Left ventricle myocardium inferior (tissue), 1 donor: ENCODE results near the gene RAB24. TPM values are rescaled to one million over a fixed set of nuclear protein-coding genes. Genes with fewer than 3 reads are reported as not detected.

Source experiments
- DNase-seq: peaks from one replicate; pipeline ENCODE4 v3.0.0-alpha.2; 2020
- H3K27ac ChIP-seq: fragments of 200-600 bp; replicated peaks from 2 replicates; pipeline ENCODE4 v1.8.0; 2021
- H3K27me3 ChIP-seq: fragments of 200-600 bp; 2 replicates; pipeline ENCODE4 v1.8.0; 2021; ENCODE audit warnings: low read depth
- H3K36me3 ChIP-seq: fragments of 200-600 bp; 2 replicates; pipeline ENCODE4 v1.8.0; 2021
- H3K4me1 ChIP-seq: fragments of 200-600 bp; 2 replicates; pipeline ENCODE4 v1.8.0; 2021
- H3K4me3 ChIP-seq: fragments of 200-600 bp; 2 replicates; pipeline ENCODE4 v1.8.0; 2021; ENCODE audit warnings: mild to moderate bottlenecking, moderate library complexity
- H3K9me3 ChIP-seq: fragments of 200-600 bp; replicated peaks from 2 replicates; pipeline ENCODE4 v1.8.0; 2021
- CTCF ChIP-seq: fragments of 200-600 bp; IDR thresholded peaks from 2 replicates; pipeline ENCODE4 v1.8.0; 2021; ENCODE audit warnings: antibody characterized with exemption, mild to moderate bottlenecking, borderline replicate concordance
- intact Hi-C: fragments of 100-400 bp; cut with micrococcal nuclease; formaldehyde crosslinking; loops from one replicate; pipeline ENCODE4 v1.11.0; 2022
- total RNA-seq: library from RNA; stranded (reverse); fragmentation: NEBNext Ultra II Directional; extraction: Animal tissue kit (Norgen Biotek cat#: 25700); gene quantifications from one replicate; pipeline ENCODE4 v1.2.1, GENCODE V29; 2021
- donor health status: DM: no; HTN: yes; CAD: no; lungs with severe emphysema.

The RAB24 gene
- total RNA-seq, 1 donor from 2014 or later: 25.3 TPM

- intact Hi-C loops: no loop called here
- no peak for TF ChIP-seq CTCF
- H3K9me3 ChIP-seq: no peaks in the 10 kb centered on the region
- peak overlapping the region; percentile 72 for H3K27ac ChIP-seq
- peaks cover 15% of the 10 kb centered on the region for H3K4me1 ChIP-seq
- no peak overlapping the region for H3K4me3 ChIP-seq
- peaks cover 39% of the 10 kb centered on the region for H3K36me3 ChIP-seq
- DNase-seq: peak; percentile 50
- no peaks in the 10 kb centered on the region for H3K27me3 ChIP-seq
Observed at GRCh38 chr5:177327539-177328522, 24.3 kb upstream of the RAB24 start.

GRCh38 chr5:177325868-177326381, 22.4 kb upstream of the RAB24 start:
- Histone ChIP-seq H3K27me3 (no peaks in the 10 kb centered on the region), H3K27ac (no peak overlapping the region), H3K9me3 (no peaks in the 10 kb centered on the region), H3K4me1 (peaks cover 15% of the 10 kb centered on the region), H3K36me3 (peaks cover 22% of the 10 kb centered on the region), H3K4me3 (no peak overlapping the region)
- no peak for DNase-seq
- TF ChIP-seq CTCF: no peak
- intact Hi-C loops: no loop called here

GRCh38 chr5:177320879-177321278, 17.4 kb upstream of the RAB24 start:
- Histone ChIP-seq H3K27me3 (no peaks in the 10 kb centered on the region), H3K9me3 (no peaks in the 10 kb centered on the region), H3K36me3 (peaks cover 4% of the 10 kb centered on the region), H3K27ac (no peak overlapping the region), H3K4me3 (no peak overlapping the region), H3K4me1 (no peaks in the 10 kb centered on the region)
- intact Hi-C loops: no loop called here
- TF ChIP-seq CTCF: no peak
- no peak for DNase-seq

- TF ChIP-seq CTCF: no peak
- no peaks in the 10 kb centered on the region for H3K9me3 ChIP-seq
- H3K27ac ChIP-seq: no peak overlapping the region
- no peak for DNase-seq
- no peaks in the 10 kb centered on the region for H3K4me1 ChIP-seq
- no peaks in the 10 kb centered on the region for H3K27me3 ChIP-seq
- H3K4me3 ChIP-seq: no peak overlapping the region
- intact Hi-C loops: loop anchor here (10.0 kb wide), 1 partner anchor 135 kb away; no protein-coding TSS in a partner anchor
- H3K36me3 ChIP-seq: peaks cover 4% of the 10 kb centered on the region
Observed at GRCh38 chr5:177319913-177320588, 16.5 kb upstream of the RAB24 start.

- Histone ChIP-seq H3K27me3 (no peaks in the 10 kb centered on the region), H3K4me1 (no peaks in the 10 kb centered on the region), H3K36me3 (peaks cover 4% of the 10 kb centered on the region), H3K27ac (no peak overlapping the region), H3K4me3 (no peak overlapping the region), H3K9me3 (no peaks in the 10 kb centered on the region)
- DNase-seq: peak; percentile 65
- intact Hi-C loops: loop anchor here (10.0 kb wide), 1 partner anchor 137 kb away; no protein-coding TSS in a partner anchor
- TF ChIP-seq CTCF: peak; percentile 86
Observed at GRCh38 chr5:177317959-177318377, 14.4 kb upstream of the RAB24 start.
